Measurements from ENCODE around the gene OBP2B. TPM values are rescaled to one million over a fixed set of nuclear protein-coding genes. Genes with fewer than 3 reads are reported as not detected.

OBP2B gene
- total and polyA plus RNA-seq, 10 of the 15 experiments (the other 5 are each of a cell fraction or from before 2014, with no cell fraction given) = not detected

DNA sequence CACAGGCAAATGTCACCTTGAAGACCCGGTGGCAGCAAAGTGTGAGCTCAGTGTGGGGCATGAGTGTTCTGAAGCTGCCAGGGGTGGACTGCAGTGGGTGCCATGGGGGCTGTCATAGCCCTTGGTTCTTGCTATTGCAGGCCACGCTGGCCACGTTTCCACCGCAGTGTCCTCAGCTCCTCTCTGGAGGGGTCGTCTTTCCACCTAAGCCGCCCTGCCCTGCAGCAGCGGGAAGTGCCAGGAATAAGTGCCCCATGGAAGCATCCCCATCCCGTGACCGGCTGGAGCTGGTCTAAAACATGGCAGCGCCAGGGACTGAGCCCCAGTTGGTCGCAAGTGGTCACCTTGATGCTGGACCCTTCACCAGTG is 6.9 kb downstream of the OBP2B start (continued):
- TF ChIP-seq, protein P1, sequence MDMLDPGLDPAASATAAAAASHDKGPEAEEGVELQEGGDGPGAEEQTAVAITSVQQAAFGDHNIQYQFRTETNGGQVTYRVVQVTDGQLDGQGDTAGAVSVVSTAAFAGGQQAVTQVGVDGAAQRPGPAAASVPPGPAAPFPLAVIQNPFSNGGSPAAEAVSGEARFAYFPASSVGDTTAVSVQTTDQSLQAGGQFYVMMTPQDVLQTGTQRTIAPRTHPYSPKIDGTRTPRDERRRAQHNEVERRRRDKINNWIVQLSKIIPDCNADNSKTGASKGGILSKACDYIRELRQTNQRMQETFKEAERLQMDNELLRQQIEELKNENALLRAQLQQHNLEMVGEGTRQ (IDR thresholded peaks at IDR 0.05; ENCODE audit: borderline replicate concordance, low read depth, low read length) = no peak

DNA sequence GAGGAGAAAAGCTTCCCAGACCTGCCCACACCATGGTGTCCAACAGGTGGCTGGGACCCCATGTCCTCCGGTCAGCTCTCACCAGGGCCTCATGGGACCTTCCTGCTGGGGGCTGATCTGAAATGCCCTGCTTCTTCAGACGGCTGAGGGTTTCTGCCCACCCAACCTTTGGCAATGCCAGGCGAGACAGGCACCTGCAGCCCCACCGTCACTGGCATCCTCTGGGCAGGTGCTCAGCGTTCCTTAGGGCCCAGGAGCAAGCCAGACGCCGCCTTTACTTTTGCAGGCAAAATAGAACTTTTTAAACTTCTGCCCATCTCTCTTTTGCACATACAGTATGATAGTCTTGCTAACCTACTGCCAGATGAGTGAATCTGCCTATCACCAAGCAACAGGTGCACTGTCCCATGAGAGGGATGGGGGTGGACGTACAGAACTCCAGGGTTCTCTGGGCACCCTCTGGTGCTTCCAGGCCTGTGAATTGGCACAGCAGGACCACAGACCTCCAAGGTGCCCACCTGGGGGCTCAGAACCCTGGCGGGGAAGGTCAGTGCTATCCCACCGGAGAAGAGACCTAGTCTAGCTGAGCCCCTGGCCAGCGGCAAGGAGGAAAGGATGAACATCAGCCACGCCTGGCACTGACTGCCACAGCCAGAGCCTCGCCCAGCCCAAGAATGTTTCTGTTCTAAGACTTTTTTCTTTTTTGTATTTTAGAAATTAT is 7.5 kb downstream of the OBP2B start:
- in situ Hi-C loops (cut with MboI) (no loop called here), intact Hi-C loops (cut with micrococcal nuclease; ENCODE audit: unreplicated experiment) (no loop called here)
- Histone ChIP-seq H3K27me3 (replicated peaks in 1 of 2; ENCODE audit: control insufficient read depth in 2 of 2, insufficient read depth in 2 of 2, low read length in 1 of 2) (no peaks in the 10 kb centered on the region), H3K9me3 (replicated peaks; ENCODE audit: control insufficient read depth, insufficient read depth, low read length) (no peaks in the 10 kb centered on the region), H3K36me3 (ENCODE audit: control insufficient read depth in 2 of 2, insufficient read depth in 2 of 2, low read length in 1 of 2) (no peaks in the 10 kb centered on the region), H3K4me2 (ENCODE audit: control insufficient read depth, insufficient read depth) (no peak overlapping the region), H3K9ac (ENCODE audit: control insufficient read depth, insufficient read depth, low read length) (no peak overlapping the region), H4K20me1 (ENCODE audit: control insufficient read depth, insufficient read depth) (no peaks in the 10 kb centered on the region), H2AFZ (ENCODE audit: control insufficient read depth, low read depth, low read length) (no peak overlapping the region), H3K27ac (ENCODE audit: control insufficient read depth, insufficient read depth) (no peak overlapping the region), H3K79me2 (ENCODE audit: control insufficient read depth, insufficient read depth, low read length) (no peaks in the 10 kb centered on the region), H3K4me3 (no peak overlapping the region), H3K4me1 (ENCODE audit: control insufficient read depth, insufficient read depth, low read length) (no peaks in the 10 kb centered on the region)
- POLR2A ChIA-PET = no interaction called here
- RAD21 ChIA-PET (ENCODE audit: unreplicated experiment) = no interaction called here
- ATAC-seq (no peak), FAIRE-seq (no peak), DNase-seq (ENCODE audit: low read depth, low spot score) (no peak)
- SMC1A ChIA-PET (ENCODE audit: uncharacterized antibody, unreplicated experiment) = no interaction called here
- TF ChIP-seq ZNF207 (IDR thresholded peaks at IDR 0.05; ENCODE audit: borderline replicate concordance) = no peak
- no peak for TF ChIP-seq JUND (IDR thresholded peaks at IDR 0.05; ENCODE audit: low read depth, low read length)
- TF ChIP-seq PAX8 (IDR thresholded peaks at IDR 0.05) = no peak
- no peak for TF ChIP-seq SUPT20H (IDR thresholded peaks at IDR 0.05; ENCODE audit: borderline replicate concordance, control insufficient read depth, low read depth, low read length)
- no peak for TF ChIP-seq CREM (IDR thresholded peaks at IDR 0.05; ENCODE audit: low read depth)
- TF ChIP-seq YY1 (IDR thresholded peaks at IDR 0.05; ENCODE audit: low read depth, low read length) = no peak
- no peak for TF ChIP-seq MYB (IDR thresholded peaks at IDR 0.05; ENCODE audit: borderline replicate concordance, low read depth, low read length)
- no peak for TF ChIP-seq HDGF (IDR thresholded peaks at IDR 0.05)
- no peak for TF ChIP-seq CEBPB (IDR thresholded peaks at IDR 0.05; ENCODE audit: borderline replicate concordance in 1 of 2, low read depth in 2 of 2, low read length in 2 of 2)
- TF ChIP-seq TCF12 (IDR thresholded peaks at IDR 0.05; ENCODE audit: low read depth, low read length) = no peak
- TF ChIP-seq CHD1 (IDR thresholded peaks at IDR 0.05; ENCODE audit: low read depth, low read length) = no peak
- CTCF ChIA-PET = no interaction called here
- no TSS peak for BruUV-seq (replicated peaks)
- WGBS (ENCODE audit: insufficient coverage, insufficient replicate concordance, low lambda C conversion rate, missing lambda C conversion rate) = 29% methylated on average over 13 of the region's 13 CpGs

Measured in GM12878 (cell line).